ENCODE results near the gene ERRFI1. TPM values are rescaled to one million over a fixed set of nuclear protein-coding genes. Genes with fewer than 3 reads are reported as not detected.

The ERRFI1 gene
- total RNA-seq, 2 experiments from 2014 or later: 1.5 to 1.9 TPM

- Mint-ChIP-seq H3K36me3 (peaks cover 12% of the 10 kb centered on the region), H3K9me3 (no peaks in the 10 kb centered on the region), H3K4me1 (ENCODE audit: low read depth) (no peaks in the 10 kb centered on the region), H3K27me3 (no peaks in the 10 kb centered on the region), H3K27ac (no peak overlapping the region), H3K4me3 (no peak overlapping the region)
- POLR2A ChIA-PET: no interaction called here
- intact Hi-C loops (cut with micrococcal nuclease): no loop called here
- no peak for DNase-seq
- CTCF ChIA-PET: interaction anchor here (1.1 to 1.2 kb wide), 2 partner anchors 10 to 12 kb away, joined by 4 read pairs; no protein-coding TSS in a partner anchor
These were observed 21.1 kb downstream of the ERRFI1 start for GRCh38 chr1:8004803-8005573.

DNA sequence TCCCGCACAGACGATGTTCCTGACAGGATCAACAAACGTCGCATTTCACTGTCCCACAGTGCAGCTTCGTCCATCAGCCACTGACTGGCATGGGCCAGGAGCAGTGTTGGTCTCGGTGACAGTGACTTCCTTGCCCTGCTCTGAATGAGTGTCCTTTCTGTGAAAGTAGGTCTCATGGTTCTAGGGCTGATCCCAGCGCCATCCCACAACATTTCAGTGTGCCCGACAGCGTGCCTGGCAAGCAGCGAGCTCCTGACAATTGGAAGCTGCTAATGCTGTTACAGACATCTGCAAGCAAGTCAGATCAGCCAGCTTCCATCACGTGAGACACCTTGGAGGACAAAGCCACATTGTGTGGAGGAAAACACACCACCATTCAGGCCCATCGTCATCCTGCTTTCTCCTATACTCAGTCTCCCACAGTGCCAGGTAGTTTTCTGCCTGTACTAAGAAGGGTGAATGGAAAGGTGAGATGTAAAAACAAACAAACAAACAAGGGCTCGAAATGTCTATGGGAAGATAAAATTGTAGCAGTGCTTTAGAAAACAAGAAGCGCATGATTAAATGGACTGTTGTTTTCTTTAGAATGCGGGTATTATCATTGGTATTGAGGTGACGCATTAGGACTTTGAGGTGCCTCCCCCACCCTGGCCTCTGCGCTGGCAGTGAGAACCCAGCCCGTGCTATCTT is 21.9 kb downstream of the ERRFI1 start:
- Mint-ChIP-seq H3K9me3 (no peaks in the 10 kb centered on the region), H3K27ac (no peak overlapping the region), H3K4me1 (ENCODE audit: low read depth) (no peaks in the 10 kb centered on the region), H3K4me3 (no peak overlapping the region), H3K36me3 (peaks cover 12% of the 10 kb centered on the region), H3K27me3 (no peaks in the 10 kb centered on the region)
- intact Hi-C loops (cut with micrococcal nuclease): no loop called here
- ChIA-PET POLR2A (no interaction called here), CTCF (interaction anchor here (1.1 to 1.2 kb wide), 2 partner anchors 11 to 13 kb away, joined by 4 read pairs; no protein-coding TSS in a partner anchor)
- no peak for DNase-seq

DNA sequence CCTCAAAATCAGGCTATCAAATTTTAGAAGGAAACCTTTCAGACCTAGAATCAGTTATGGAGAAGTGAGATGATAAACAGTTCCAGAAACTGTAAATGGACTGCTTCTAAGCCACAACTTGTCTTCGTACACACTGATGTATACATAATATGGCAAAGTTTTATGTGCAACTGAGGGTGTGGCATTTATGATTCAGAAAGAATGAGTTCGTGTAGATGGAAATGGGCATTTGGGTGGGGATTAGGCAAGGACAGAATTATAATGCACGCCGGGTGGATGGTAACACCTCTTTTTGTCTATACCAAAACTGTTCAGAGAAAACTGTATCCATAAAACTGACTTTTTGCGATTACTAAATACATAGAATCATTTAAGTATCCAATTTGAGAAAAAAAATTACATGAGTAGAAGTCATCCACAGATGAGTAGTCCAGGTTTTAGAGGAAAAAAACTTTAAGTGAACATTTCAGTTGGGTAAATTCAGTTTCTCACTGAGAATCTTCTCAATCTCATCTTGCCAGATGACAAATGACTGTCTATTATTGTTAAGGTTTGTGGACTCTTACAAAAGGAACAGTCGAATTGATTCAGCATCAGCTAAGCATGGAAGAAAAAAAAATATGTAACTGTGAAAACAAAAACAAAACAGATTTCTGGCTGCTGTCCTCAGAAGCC is 22.5 kb downstream of the ERRFI1 start:
- ChIA-PET POLR2A (no interaction called here), CTCF (interaction anchor here (1.2 kb wide), 1 partner anchor 14 kb away, joined by 4 read pairs; no protein-coding TSS in a partner anchor)
- Mint-ChIP-seq H3K27me3 (no peaks in the 10 kb centered on the region), H3K4me3 (no peak overlapping the region), H3K36me3 (peaks cover 12% of the 10 kb centered on the region), H3K9me3 (no peaks in the 10 kb centered on the region), H3K27ac (no peak overlapping the region), H3K4me1 (ENCODE audit: low read depth) (no peaks in the 10 kb centered on the region)
- intact Hi-C loops (cut with micrococcal nuclease): no loop called here
- no peak for DNase-seq

DNA sequence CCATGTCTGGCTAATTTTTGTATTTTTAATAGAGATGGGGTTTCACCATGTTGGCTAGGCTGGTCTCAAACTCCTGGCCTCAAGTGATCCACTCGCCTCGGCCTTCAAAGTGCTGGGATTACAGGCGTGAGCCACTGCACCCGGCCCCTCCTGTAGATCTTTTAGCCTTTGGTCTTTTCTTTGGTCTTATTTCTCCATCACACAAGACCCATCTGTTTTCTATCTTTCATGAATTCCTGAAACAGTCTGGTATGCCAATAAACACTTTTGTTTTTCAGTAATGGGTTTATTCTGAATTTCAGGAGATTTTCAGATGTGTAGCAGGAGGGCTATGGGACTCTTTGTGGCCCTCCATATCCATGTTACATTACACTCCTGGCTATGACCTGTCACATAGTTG is 23.2 kb downstream of the ERRFI1 start:
- Mint-ChIP-seq H3K27me3 (no peaks in the 10 kb centered on the region), H3K4me3 (no peak overlapping the region), H3K27ac (no peak overlapping the region), H3K9me3 (no peaks in the 10 kb centered on the region), H3K4me1 (ENCODE audit: low read depth) (no peaks in the 10 kb centered on the region), H3K36me3 (peaks cover 13% of the 10 kb centered on the region)
- DNase-seq: no peak
- ChIA-PET CTCF (no interaction called here), POLR2A (no interaction called here)
- intact Hi-C loops (cut with micrococcal nuclease): no loop called here

GRCh38 chr1:8002329-8002910 is 23.7 kb downstream of the ERRFI1 start:
- intact Hi-C loops (cut with micrococcal nuclease): no loop called here
- Mint-ChIP-seq H3K27ac (no peak overlapping the region), H3K4me3 (no peak overlapping the region), H3K4me1 (ENCODE audit: low read depth) (no peaks in the 10 kb centered on the region), H3K27me3 (no peaks in the 10 kb centered on the region), H3K36me3 (peaks cover 15% of the 10 kb centered on the region), H3K9me3 (no peaks in the 10 kb centered on the region)
- POLR2A ChIA-PET: no interaction called here
- no peak for DNase-seq
- CTCF ChIA-PET: interaction anchor here (1.1 kb wide), 1 partner anchor 13 kb away, joined by 4 read pairs; no protein-coding TSS in a partner anchor

GRCh38 chr1:7995437-7995836 is 30.7 kb downstream of the ERRFI1 start:
- Mint-ChIP-seq H3K27ac (no peak overlapping the region), H3K4me3 (no peak overlapping the region), H3K4me1 (ENCODE audit: low read depth) (peaks cover 2% of the 10 kb centered on the region), H3K9me3 (no peaks in the 10 kb centered on the region), H3K36me3 (peaks cover 11% of the 10 kb centered on the region), H3K27me3 (no peaks in the 10 kb centered on the region)
- intact Hi-C loops (cut with micrococcal nuclease): no loop called here
- POLR2A ChIA-PET: no interaction called here
- no peak for DNase-seq
- CTCF ChIA-PET: interaction anchor here (0.7 kb wide), 1 partner anchor 36 kb away, joined by 3 read pairs; no protein-coding TSS in a partner anchor

DNA sequence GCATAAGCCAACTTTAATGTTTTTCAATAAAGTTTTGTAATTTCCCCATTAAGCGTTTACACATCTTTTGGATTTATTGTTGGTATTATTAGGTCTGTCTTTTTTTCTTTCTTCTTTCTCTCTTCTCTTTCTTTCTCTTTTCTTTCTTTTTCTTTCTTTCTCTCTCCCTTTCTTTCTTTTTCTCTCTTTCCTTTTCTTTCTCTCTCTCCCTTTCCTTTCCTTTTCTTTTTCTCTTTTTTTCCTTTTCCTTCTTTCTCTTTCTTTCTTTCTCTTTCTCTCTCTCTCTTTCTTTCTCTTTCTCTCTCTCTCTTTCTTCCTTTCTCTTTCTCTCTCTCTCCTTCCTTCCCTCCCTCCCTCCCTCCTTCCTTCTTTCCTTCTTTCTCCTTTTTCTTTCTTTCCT is 31.3 kb downstream of the ERRFI1 start:
- Mint-ChIP-seq H3K27me3 (no peaks in the 10 kb centered on the region), H3K4me3 (no peak overlapping the region), H3K4me1 (ENCODE audit: low read depth) (peaks cover 2% of the 10 kb centered on the region), H3K36me3 (peaks cover 17% of the 10 kb centered on the region), H3K27ac (no peak overlapping the region), H3K9me3 (no peaks in the 10 kb centered on the region)
- ChIA-PET POLR2A (no interaction called here), CTCF (no interaction called here)
- DNase-seq: no peak
- intact Hi-C loops (cut with micrococcal nuclease): no loop called here

GRCh38 chr1:7993593-7994479 is 32.3 kb downstream of the ERRFI1 start:
- Mint-ChIP-seq H3K9me3 (no peaks in the 10 kb centered on the region), H3K4me3 (no peak overlapping the region), H3K27ac (no peak overlapping the region), H3K27me3 (no peaks in the 10 kb centered on the region), H3K4me1 (ENCODE audit: low read depth) (peaks cover 3% of the 10 kb centered on the region), H3K36me3 (peaks cover 21% of the 10 kb centered on the region)
- ChIA-PET CTCF (no interaction called here), POLR2A (no interaction called here)
- intact Hi-C loops (cut with micrococcal nuclease): no loop called here
- no peak for DNase-seq

- H3K27me3 Mint-ChIP-seq: no peaks in the 10 kb centered on the region
- no peak overlapping the region for H3K27ac Mint-ChIP-seq
- intact Hi-C loops (cut with micrococcal nuclease): no loop called here
- H3K36me3 Mint-ChIP-seq: peaks cover 19% of the 10 kb centered on the region
- no peak for DNase-seq
- ChIA-PET CTCF (no interaction called here), POLR2A (no interaction called here)
- no peaks in the 10 kb centered on the region for H3K9me3 Mint-ChIP-seq
- no peak overlapping the region for H3K4me3 Mint-ChIP-seq
- H3K4me1 Mint-ChIP-seq (ENCODE audit: low read depth): peaks cover 6% of the 10 kb centered on the region
These were observed 33.2 kb downstream of the ERRFI1 start for GRCh38 chr1:7992885-7993284.

DNA sequence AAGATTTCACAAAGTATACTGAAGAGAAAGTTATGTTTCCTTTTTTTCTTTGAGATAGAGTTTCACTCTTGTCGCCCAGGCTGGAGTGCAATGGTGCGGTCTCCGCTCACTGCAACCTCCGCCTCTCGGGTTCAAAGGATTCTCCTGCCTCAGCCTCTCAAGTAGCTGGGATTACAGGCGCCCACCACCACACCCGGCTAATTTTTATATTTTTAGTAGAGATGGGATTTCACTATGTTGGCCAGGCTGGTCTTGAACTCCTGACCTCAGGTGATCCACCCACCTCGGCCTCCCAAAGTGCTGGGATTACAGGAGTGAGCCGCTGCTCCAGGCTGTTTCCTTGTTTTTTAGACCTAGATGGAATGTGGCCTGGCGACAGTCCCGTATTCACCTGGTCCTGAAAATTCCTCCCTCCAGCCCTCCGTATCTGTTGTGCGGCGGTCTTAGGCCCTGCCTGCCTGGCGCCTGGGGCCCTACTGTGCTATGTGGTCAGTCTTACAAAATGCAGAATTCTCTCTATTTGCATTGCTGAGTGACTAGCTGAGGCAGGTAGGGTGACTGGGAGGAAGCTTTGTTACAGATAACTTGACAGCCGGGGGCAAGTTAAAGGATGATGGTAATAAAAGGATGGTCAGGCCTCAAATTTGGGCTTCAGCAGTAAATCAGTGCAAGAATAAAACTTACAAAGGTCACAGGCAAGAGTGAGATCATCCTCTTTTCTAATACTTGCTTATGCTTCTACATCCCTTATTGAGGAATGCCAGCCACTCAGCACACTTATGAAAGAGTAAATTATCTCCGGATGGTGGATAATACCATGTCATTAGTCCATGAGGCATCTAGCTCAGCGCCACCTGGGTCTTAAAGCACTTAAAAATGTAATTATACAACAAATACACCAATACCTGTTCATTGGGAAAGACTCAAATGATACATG is 34.3 kb downstream of the ERRFI1 start:
- DNase-seq: no peak
- Mint-ChIP-seq H3K4me1 (ENCODE audit: low read depth) (peaks cover 6% of the 10 kb centered on the region), H3K27ac (no peak overlapping the region), H3K27me3 (no peaks in the 10 kb centered on the region), H3K9me3 (no peaks in the 10 kb centered on the region), H3K4me3 (no peak overlapping the region), H3K36me3 (peaks cover 20% of the 10 kb centered on the region)
- intact Hi-C loops (cut with micrococcal nuclease): no loop called here
- POLR2A ChIA-PET: no interaction called here
- CTCF ChIA-PET: interaction anchor here (0.9 to 1.8 kb wide), 2 partner anchors 16 to 355 kb away, joined by 3 to 4 read pairs; no protein-coding TSS in a partner anchor
